Keratinocyte (primary cell): ENCODE results near the gene CLTC. TPM values are rescaled to one million over a fixed set of nuclear protein-coding genes. Genes with fewer than 3 reads are reported as not detected.

Experiments used
- DNase-seq: peaks from one replicate; pipeline ENCODE4 v3.0.0-alpha.2; 2011; ENCODE audit warnings: low read depth, missing footprints, low spot score
- FAIRE-seq: peaks from 2 replicates; lab custom pipeline; 2011; peaks lifted over from hg19 to GRCh38; lab: Jason Lieb, UNC
- H2AFZ ChIP-seq: 2 replicates; pipeline ENCODE4 v1.6.0; 2012; ENCODE audit warnings: low read length, control low read depth, inconsistent platforms; ENCODE audit not compliant: control insufficient read depth
- H3K27ac ChIP-seq: 2 replicates; pipeline ENCODE4 v1.5.1; 2011; ENCODE audit warnings: low read length; ENCODE audit not compliant: control insufficient read depth, insufficient read depth
- H3K27me3 ChIP-seq: 3 replicates; pipeline ENCODE4 v1.6.0; 2011; ENCODE audit warnings: low read length; ENCODE audit not compliant: control insufficient read depth, insufficient read depth; ENCODE audit errors: extremely low read depth
- H3K36me3 ChIP-seq, 2 experiments: 2 replicates in 1 of 2; 3 replicates in 1 of 2; pipeline ENCODE4 v1.5.1; 2011; ENCODE audit warnings: low read length in 2 of 2, mild to moderate bottlenecking in 1 of 2; ENCODE audit not compliant: control insufficient read depth in 2 of 2, insufficient read depth in 2 of 2; ENCODE audit errors: extremely low read depth in 1 of 2
- H3K4me1 ChIP-seq: 3 replicates; pipeline ENCODE4 v1.5.1; 2011; ENCODE audit warnings: low read length; ENCODE audit not compliant: control insufficient read depth, insufficient read depth; ENCODE audit errors: extremely low read depth
- H3K4me2 ChIP-seq: 3 replicates; pipeline ENCODE4 v1.6.0; 2011; ENCODE audit warnings: low read depth, low read length; ENCODE audit not compliant: control insufficient read depth, insufficient read depth; ENCODE audit errors: extremely low read depth
- H3K4me3 ChIP-seq, 3 experiments: fragments of 200-600 bp in 1 of 3; sonication (generic) in 1 of 3; 2 replicates in 2 of 3; 3 replicates in 1 of 3; pipeline ENCODE4 v1.5.1; 2011 to 2016; ENCODE audit warnings: low read length in 3 of 3, mild to moderate bottlenecking in 3 of 3, control low read depth in 2 of 3, inconsistent platforms in 1 of 3, low read depth in 1 of 3, mixed read lengths in 1 of 3, mixed run types in 1 of 3, moderate library complexity in 1 of 3; ENCODE audit not compliant: control insufficient read depth in 2 of 3, insufficient read depth in 2 of 3; ENCODE audit errors: extremely low read depth in 1 of 3
- H3K79me2 ChIP-seq: 2 replicates; pipeline ENCODE4 v1.6.0; 2012; ENCODE audit warnings: low read length; ENCODE audit not compliant: control insufficient read depth, insufficient read depth
- H3K9ac ChIP-seq: 3 replicates; pipeline ENCODE4 v1.6.0; 2011; ENCODE audit warnings: low read length; ENCODE audit not compliant: control insufficient read depth, insufficient read depth; ENCODE audit errors: extremely low read depth
- H3K9me1 ChIP-seq: 3 replicates; pipeline ENCODE4 v1.6.0; 2011; ENCODE audit warnings: low read length; ENCODE audit not compliant: control insufficient read depth, insufficient read depth; ENCODE audit errors: extremely low read depth
- H3K9me3 ChIP-seq: 2 replicates; pipeline ENCODE4 v1.5.1; 2012; ENCODE audit warnings: low read depth, low read length; ENCODE audit not compliant: control insufficient read depth
- H4K20me1 ChIP-seq: 3 replicates; pipeline ENCODE4 v1.6.0; 2011; ENCODE audit warnings: low read length; ENCODE audit not compliant: control insufficient read depth, insufficient read depth; ENCODE audit errors: extremely low read depth
- CTCF ChIP-seq, 3 experiments: IDR thresholded peaks in 1 of 3; conservative IDR thresholded peaks in 1 of 3; optimal IDR thresholded peaks in 1 of 3; 2 replicates in 2 of 3; 3 replicates in 1 of 3; pipeline versions ENCODE3 to v1.5.1; 2011; ENCODE audit warnings: low read length in 3 of 3, mild to moderate bottlenecking in 3 of 3, moderate library complexity in 2 of 3, control low read depth in 1 of 3, inconsistent platforms in 1 of 3; ENCODE audit not compliant: insufficient read depth in 2 of 3; ENCODE audit errors: extremely low read depth in 1 of 3
- EZH2 ChIP-seq: IDR thresholded peaks from one replicate; pipeline ENCODE4 v1.6.1; 2012; ENCODE audit warnings: inconsistent platforms, mild to moderate bottlenecking, low read length, moderate library complexity
- dilution Hi-C: fragments of 300-500 bp; cut with MboI; formaldehyde crosslinking; loops from one replicate; pipeline ENCODE4 v1.7.0; 2020; ENCODE audit warnings: low sequenced_read_pairs; ENCODE audit not compliant: extremely low pct_ligation_motif_present
- polyA plus RNA-seq, 5 experiments: library from polyadenylated mRNA; depleted of rRNA in 3 of 5; stranded (reverse) in 3 of 5; stranded (forward) in 1 of 5; unstranded in 1 of 5; fragments of >200 nt; gene quantifications; 1 replicate in 1 of 5; 2 replicates in 3 of 5; 3 replicates in 1 of 5; pipeline versions ENCODE4 v1.2.1 to v1.2.3, GENCODE V29; 2011 to 2012; ENCODE audit warnings: missing spikeins in 2 of 5, low read depth in 1 of 5, low replicate concordance in 1 of 5

Gene CLTC
- polyA plus RNA-seq, 1 donor (not counting 4 experiments of a cell fraction or from before 2014, with no cell fraction given): 209 TPM

DNA sequence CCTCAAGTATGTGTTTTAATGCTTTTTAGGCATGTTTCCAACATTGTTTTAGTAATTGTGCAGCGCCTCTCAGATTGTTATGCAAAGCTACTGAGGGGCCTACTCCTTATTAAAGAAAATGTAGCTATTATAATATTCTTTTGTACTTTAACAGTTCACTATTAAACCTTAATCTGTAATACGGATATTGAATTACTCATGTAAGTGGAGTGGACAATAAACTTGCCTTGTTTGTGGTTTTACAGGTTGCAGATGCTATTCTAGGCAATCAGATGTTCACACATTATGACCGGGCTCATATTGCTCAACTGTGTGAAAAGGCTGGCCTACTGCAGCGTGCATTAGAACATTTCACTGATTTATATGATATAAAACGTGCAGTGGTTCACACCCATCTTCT, 46.5 kb downstream of the CLTC start:
- Histone ChIP-seq H3K27me3 (no peaks in the 10 kb centered on the region), H3K9me3 (no peaks in the 10 kb centered on the region), H3K36me3 (peaks cover 12 to 19% of the 10 kb centered on the region in 2 experiments), H3K9me1 (no peaks in the 10 kb centered on the region), H3K4me1 (peaks cover 47% of the 10 kb centered on the region), H3K4me3 (no peak overlapping the region), H3K9ac (no peak overlapping the region), H3K27ac (no peak overlapping the region), H2AFZ (no peak overlapping the region), H3K79me2 (peaks cover 17% of the 10 kb centered on the region), H4K20me1 (no peaks in the 10 kb centered on the region), H3K4me2 (no peak overlapping the region)
- dilution Hi-C loops: no loop called here
- no peak for TF ChIP-seq EZH2
- no peak for TF ChIP-seq CTCF (optimal IDR thresholded peaks at IDR 0.05 in 1 of 3, IDR thresholded peaks at IDR 0.05 in 1 of 3, conservative IDR thresholded peaks at IDR 0.05 in 1 of 3; ENCODE audit: extremely low read depth in 1 of 3, insufficient read depth in 2 of 3, low read length in 3 of 3)
- DNase-seq (no peak), FAIRE-seq (no peak)

- Histone ChIP-seq H3K79me2 (peaks cover 26% of the 10 kb centered on the region), H3K27me3 (no peaks in the 10 kb centered on the region), H3K36me3 (peaks cover 13 to 21% of the 10 kb centered on the region in 2 experiments), H3K9me1 (no peaks in the 10 kb centered on the region), H3K4me3 (peak overlapping the region in 1 of 3 experiments; percentile 6), H4K20me1 (no peaks in the 10 kb centered on the region), H3K27ac (no peak overlapping the region), H3K9ac (peak overlapping the region; percentile 6), H3K4me1 (peaks cover 49% of the 10 kb centered on the region), H2AFZ (no peak overlapping the region), H3K4me2 (peak overlapping the region; percentile 49), H3K9me3 (no peaks in the 10 kb centered on the region)
- TF ChIP-seq EZH2 (no peak), CTCF (optimal IDR thresholded peaks at IDR 0.05 in 1 of 3, IDR thresholded peaks at IDR 0.05 in 1 of 3, conservative IDR thresholded peaks at IDR 0.05 in 1 of 3; ENCODE audit: extremely low read depth in 1 of 3, insufficient read depth in 2 of 3, low read length in 3 of 3) (no peak)
- FAIRE-seq (peak; percentile 80), DNase-seq (peak; percentile 74)
- dilution Hi-C loops: no loop called here
Observed at GRCh38 chr17:59668816-59669215, 49.1 kb downstream of the CLTC start.
